CD8-positive, alpha-beta memory T cell (primary cell): ENCODE data around the gene CERS5. TPM values are rescaled to one million over a fixed set of nuclear protein-coding genes. Genes with fewer than 3 reads are reported as not detected.

ENCODE experiments used
- CTCF ChIA-PET: fragments of 350-600 bp; sonication (Branson Sonifier 250); formaldehyde crosslinking; loops from one replicate; lab custom pipeline; 2021; ENCODE audit warnings: antibody characterized with exemption; lab: Charles Lee
- POLR2A ChIA-PET: fragments of 350-600 bp; sonication (Branson Sonifier 250); formaldehyde crosslinking; loops from one replicate; lab custom pipeline; 2021; ENCODE audit warnings: antibody characterized with exemption; lab: Charles Lee
- DNase-seq, 5 donors: peaks; one replicate each; pipeline versions ENCODE4 v3.0.0 to v3.0.0-alpha.2; 2020 to 2022; ENCODE audit warnings: mixed read lengths in 1 of 5
- H3K27ac ChIP-seq: one replicate; pipeline ENCODE4 v1.7.0; 2013; ENCODE audit warnings: low read depth, mild to moderate bottlenecking, low read length, moderate library complexity
- H3K27me3 ChIP-seq: 2 replicates; pipeline ENCODE4 v1.7.0; 2013; ENCODE audit warnings: low read length, mild to moderate bottlenecking; ENCODE audit not compliant: insufficient read depth, poor library complexity, severe bottlenecking
- H3K36me3 ChIP-seq: 2 replicates; pipeline ENCODE4 v1.7.0; 2013; ENCODE audit warnings: mild to moderate bottlenecking, low read length, moderate library complexity; ENCODE audit not compliant: insufficient read depth
- H3K4me1 ChIP-seq: 2 replicates; pipeline ENCODE4 v1.7.0; 2013; ENCODE audit warnings: mild to moderate bottlenecking, low read length, moderate library complexity; ENCODE audit not compliant: insufficient read depth
- H3K4me3 ChIP-seq: 2 replicates; pipeline ENCODE4 v1.7.0; 2013; ENCODE audit warnings: mild to moderate bottlenecking, low read length
- H3K9me3 ChIP-seq: 2 replicates; pipeline ENCODE4 v1.7.0; 2013; ENCODE audit warnings: mild to moderate bottlenecking, low read length
- H3K27ac Mint-ChIP-seq, 8 donors: one replicate each; pipeline ENCODE4 v1.8.0; 2020 to 2021; ENCODE audit warnings: mixed read lengths in 8 of 8, mild to moderate bottlenecking in 6 of 8, inconsistent platforms in 3 of 8, moderate library complexity in 3 of 8
- H3K27me3 Mint-ChIP-seq, 2 donors: one replicate each; pipeline ENCODE4 v1.8.0; 2020 to 2021; ENCODE audit warnings: mixed read lengths in 2 of 2, mild to moderate bottlenecking in 1 of 2, moderate library complexity in 1 of 2
- H3K36me3 Mint-ChIP-seq, 3 donors: one replicate each; pipeline ENCODE4 v1.8.0; 2020 to 2021; ENCODE audit warnings: mixed read lengths in 3 of 3, inconsistent platforms in 1 of 3, mild to moderate bottlenecking in 1 of 3
- H3K4me1 Mint-ChIP-seq, 3 donors: one replicate each; pipeline ENCODE4 v1.8.0; 2020 to 2021; ENCODE audit warnings: mixed read lengths in 3 of 3, inconsistent platforms in 1 of 3, mild to moderate bottlenecking in 1 of 3
- H3K4me3 Mint-ChIP-seq, 7 donors: one replicate each; pipeline ENCODE4 v1.8.0; 2020 to 2021; ENCODE audit warnings: mixed read lengths in 7 of 7, mild to moderate bottlenecking in 6 of 7, moderate library complexity in 4 of 7, inconsistent platforms in 2 of 7
- H3K9me3 Mint-ChIP-seq, 5 donors: one replicate each; pipeline ENCODE4 v1.8.0; 2020 to 2022; ENCODE audit warnings: mixed read lengths in 5 of 5, mild to moderate bottlenecking in 3 of 5, moderate library complexity in 2 of 5, inconsistent platforms in 1 of 5
- polyA plus RNA-seq: library from polyadenylated mRNA; unstranded; fragments of 300-500 nt; fragmentation: Illumina TruSeq; gene quantifications from one replicate; pipeline ENCODE4 v1.2.3, GENCODE V29; 2021
- total RNA-seq, 2 experiments: library from RNA; stranded (reverse); gene quantifications; one replicate each; pipeline ENCODE4 v1.2.3, GENCODE V29; 2021

The CERS5 gene
- total and polyA plus RNA-seq, 3 experiments from 2014 or later, result 47.4 to 62.1 (median 55.4) TPM

DNA sequence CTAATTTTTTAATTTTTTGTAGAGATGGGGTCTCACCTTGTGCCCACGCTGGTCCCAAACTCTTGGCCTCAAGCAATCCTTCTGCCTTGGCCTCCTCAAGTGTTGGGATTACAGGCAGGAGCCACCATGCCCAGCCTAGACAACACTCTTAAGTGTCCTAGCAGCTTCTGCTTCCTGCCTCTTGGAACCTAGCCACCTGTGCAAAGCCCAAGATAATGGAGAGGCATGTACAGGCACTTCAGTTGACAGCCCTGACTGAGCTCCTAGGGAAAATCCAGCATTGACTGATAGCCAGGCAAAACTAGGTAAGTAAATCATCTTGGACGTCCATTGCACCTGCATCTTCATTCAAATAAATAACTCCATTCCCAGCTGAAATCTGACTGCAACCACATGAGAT lies 39.6 kb downstream of the CERS5 start:
- Mint-ChIP-seq H3K27ac (peak overlapping the region in 4 of 8 donors; percentile 0 to 55 (median 43)), H3K36me3 (peaks cover 4 to 82% (median 19%) of the 10 kb centered on the region in 3 donors)
- POLR2A ChIA-PET, result no interaction called here

DNA sequence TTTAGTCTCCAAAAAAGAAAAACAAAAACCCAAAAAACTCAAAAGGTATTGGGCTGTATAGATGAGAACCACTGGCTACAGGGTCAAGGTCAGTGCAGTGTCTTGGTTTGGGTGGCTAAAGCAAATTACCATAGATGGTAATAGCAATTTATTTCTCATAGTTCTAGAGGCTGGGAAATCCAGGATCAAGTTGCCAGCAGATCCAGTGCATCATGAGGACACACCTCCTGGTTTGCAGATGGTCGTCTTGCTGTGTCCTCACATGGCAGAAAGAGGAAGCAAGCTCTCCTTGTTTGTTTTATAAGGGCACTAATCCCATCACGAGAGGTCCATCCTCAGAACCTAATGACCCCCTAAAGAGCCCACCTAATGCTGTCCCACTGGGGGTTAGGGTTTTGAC lies 44.0 kb downstream of the CERS5 start:
- H3K36me3 Mint-ChIP-seq, result peaks cover 0 to 85% (median 13%) of the 10 kb centered on the region in 3 donors
- ChIA-PET POLR2A (no interaction called here), CTCF (interaction anchor here (3.7 kb wide), 1 partner anchor 12 kb away, joined by 17 read pairs; the partner anchor contains the start of gene COX14)
- no peak for DNase-seq
- H3K9me3 Mint-ChIP-seq, result no peaks in the 10 kb centered on the region
- peaks cover 0 to 2% of the 10 kb centered on the region in 2 donors for H3K27me3 Mint-ChIP-seq
- H3K27ac Mint-ChIP-seq, result peak overlapping the region in 4 of 8 donors; percentile 23 to 51 (median 30)
- no peak overlapping the region for H3K27ac ChIP-seq
- no peak overlapping the region for H3K4me3 ChIP-seq
- H3K4me3 Mint-ChIP-seq, result no peak overlapping the region
- peaks cover 8% of the 10 kb centered on the region for H3K4me1 ChIP-seq
- no peaks in the 10 kb centered on the region for H3K27me3 ChIP-seq
- H3K36me3 ChIP-seq, result peaks cover 42% of the 10 kb centered on the region
- H3K4me1 Mint-ChIP-seq, result peaks cover 35 to 72% (median 47%) of the 10 kb centered on the region in 3 donors
- no peaks in the 10 kb centered on the region for H3K9me3 ChIP-seq

More for the DNA sequence above, 39.6 kb downstream of the CERS5 start:
- peaks cover 0 to 2% of the 10 kb centered on the region in 2 donors for H3K27me3 Mint-ChIP-seq
- H3K4me3 ChIP-seq, result no peak overlapping the region
- H3K4me1 Mint-ChIP-seq, result peaks cover 26 to 51% (median 49%) of the 10 kb centered on the region in 3 donors
- no peak for DNase-seq
- no peak overlapping the region for H3K27ac ChIP-seq
- peaks cover 36% of the 10 kb centered on the region for H3K36me3 ChIP-seq
- H3K4me1 ChIP-seq, result peaks cover 8% of the 10 kb centered on the region
- no peaks in the 10 kb centered on the region for H3K9me3 ChIP-seq
- no peak overlapping the region for H3K4me3 Mint-ChIP-seq
- no peaks in the 10 kb centered on the region for H3K27me3 ChIP-seq
- H3K9me3 Mint-ChIP-seq, result no peaks in the 10 kb centered on the region
- CTCF ChIA-PET, result interaction anchor here (0.6 to 6.4 kb wide), 2 partner anchors 15 to 459 kb away, joined by 5 to 69 read pairs; partner anchors contain the start of gene COX14

DNA sequence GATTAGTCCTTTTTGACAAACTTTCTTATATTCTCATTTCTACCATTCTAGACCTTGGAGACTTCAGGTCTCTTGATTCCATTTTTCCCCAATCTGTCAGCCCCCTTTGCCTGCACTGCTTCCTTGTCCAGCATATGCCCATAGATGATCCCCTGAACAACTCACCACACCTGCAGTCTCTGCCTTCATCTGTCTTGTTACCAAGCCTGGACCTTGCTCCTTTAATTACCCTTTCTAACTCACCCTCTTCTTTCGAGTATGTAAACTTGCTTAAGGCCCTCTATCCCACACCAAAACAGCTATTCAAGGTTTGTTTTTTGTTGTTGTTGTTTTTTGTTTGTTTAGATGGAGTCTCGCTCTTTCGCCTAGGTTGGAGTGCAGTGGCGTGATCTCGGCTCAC lies 45.5 kb downstream of the CERS5 start:
- H3K4me1 Mint-ChIP-seq, result peaks cover 38 to 76% (median 45%) of the 10 kb centered on the region in 3 donors
- ChIA-PET POLR2A (interaction anchor here (1.1 kb wide), 1 partner anchor 10 kb away, joined by 3 read pairs; the partner anchor contains the start of gene COX14), CTCF (interaction anchor here (1.8 kb wide), 1 partner anchor 10 kb away, joined by 5 read pairs; the partner anchor contains the start of gene COX14)
- Histone ChIP-seq H3K4me3 (no peak overlapping the region), H3K36me3 (peaks cover 44% of the 10 kb centered on the region), H3K27me3 (no peaks in the 10 kb centered on the region), H3K9me3 (no peaks in the 10 kb centered on the region), H3K4me1 (peaks cover 17% of the 10 kb centered on the region), H3K27ac (no peak overlapping the region)
- peaks cover 0 to 80% (median 11%) of the 10 kb centered on the region in 3 donors for H3K36me3 Mint-ChIP-seq
- H3K4me3 Mint-ChIP-seq, result no peak overlapping the region
- peak overlapping the region in 5 of 8 donors; percentile 5 to 40 (median 37) for H3K27ac Mint-ChIP-seq
- no peaks in the 10 kb centered on the region for H3K9me3 Mint-ChIP-seq
- H3K27me3 Mint-ChIP-seq, result peaks cover 0 to 2% of the 10 kb centered on the region in 2 donors
- DNase-seq, result no peak

DNA sequence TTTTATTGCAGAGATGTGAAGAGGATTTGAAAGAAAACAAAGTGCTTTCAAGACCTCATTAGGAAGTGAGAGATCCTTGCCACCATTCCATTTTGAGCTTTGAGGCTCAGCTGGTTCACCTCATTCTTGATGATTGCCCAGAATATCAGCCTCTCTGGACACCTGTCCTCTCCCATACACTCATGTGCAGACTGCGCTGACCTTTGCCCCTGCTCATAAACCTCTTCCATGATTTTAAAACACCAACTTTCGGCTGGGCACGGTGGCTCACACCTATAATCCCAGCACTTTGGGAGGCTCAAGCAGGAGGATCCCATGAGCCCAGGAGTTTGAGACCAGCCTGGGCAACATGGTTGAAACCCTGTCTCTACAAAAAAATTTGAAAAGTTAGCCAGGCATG lies 46.2 kb downstream of the CERS5 start:
- Mint-ChIP-seq H3K4me1 (peaks cover 43 to 81% (median 51%) of the 10 kb centered on the region in 3 donors), H3K4me3 (no peak overlapping the region), H3K9me3 (no peaks in the 10 kb centered on the region), H3K36me3 (peaks cover 0 to 83% (median 12%) of the 10 kb centered on the region in 3 donors), H3K27me3 (peaks cover 0 to 2% of the 10 kb centered on the region in 2 donors), H3K27ac (peak overlapping the region in 1 of 8 donors; percentile 94)
- Histone ChIP-seq H3K9me3 (no peaks in the 10 kb centered on the region), H3K36me3 (peaks cover 49% of the 10 kb centered on the region), H3K4me3 (no peak overlapping the region), H3K27me3 (no peaks in the 10 kb centered on the region), H3K4me1 (peaks cover 24% of the 10 kb centered on the region), H3K27ac (no peak overlapping the region)
- CTCF ChIA-PET, result interaction anchor here (0.8 to 1.8 kb wide), 3 partner anchors 9 to 11 kb away, joined by 3 to 5 read pairs (median 4); partner anchors contain the start of gene COX14
- DNase-seq, result no peak
- POLR2A ChIA-PET, result no interaction called here

DNA sequence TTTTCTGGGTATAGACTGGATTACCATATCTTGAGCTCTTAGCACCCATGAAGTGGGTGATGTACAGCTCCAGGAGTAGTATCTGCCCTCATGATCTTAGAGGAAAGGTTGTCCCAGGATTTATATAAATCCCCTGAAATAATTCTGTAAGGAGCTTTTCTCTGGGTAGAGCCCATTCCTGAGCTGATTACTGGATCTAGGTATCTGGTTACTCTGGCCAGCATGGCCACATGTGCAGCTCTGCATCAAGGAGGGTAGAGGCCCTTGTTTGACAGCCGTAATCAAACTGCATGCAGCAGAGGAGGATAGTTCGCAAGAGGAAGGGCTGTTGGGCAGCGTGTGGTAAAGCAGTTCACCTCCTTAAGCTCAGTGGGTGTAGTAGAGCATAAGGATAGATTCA lies 46.6 kb downstream of the CERS5 start:
- no peaks in the 10 kb centered on the region for H3K9me3 ChIP-seq
- Mint-ChIP-seq H3K9me3 (no peaks in the 10 kb centered on the region), H3K36me3 (peaks cover 0 to 83% (median 14%) of the 10 kb centered on the region in 3 donors), H3K27ac (peak overlapping the region in 2 of 8 donors; percentile 52 to 94), H3K4me3 (no peak overlapping the region), H3K4me1 (peaks cover 43 to 81% (median 51%) of the 10 kb centered on the region in 3 donors), H3K27me3 (no peaks in the 10 kb centered on the region)
- POLR2A ChIA-PET, result no interaction called here
- H3K27me3 ChIP-seq, result no peaks in the 10 kb centered on the region
- H3K4me3 ChIP-seq, result no peak overlapping the region
- peaks cover 49% of the 10 kb centered on the region for H3K36me3 ChIP-seq
- no peak for DNase-seq
- no peak overlapping the region for H3K27ac ChIP-seq
- CTCF ChIA-PET, result interaction anchor here (0.8 to 1.0 kb wide), 2 partner anchors 8 to 12 kb away, joined by 3 to 4 read pairs; partner anchors contain the start of gene COX14
- H3K4me1 ChIP-seq, result peaks cover 27% of the 10 kb centered on the region

DNA sequence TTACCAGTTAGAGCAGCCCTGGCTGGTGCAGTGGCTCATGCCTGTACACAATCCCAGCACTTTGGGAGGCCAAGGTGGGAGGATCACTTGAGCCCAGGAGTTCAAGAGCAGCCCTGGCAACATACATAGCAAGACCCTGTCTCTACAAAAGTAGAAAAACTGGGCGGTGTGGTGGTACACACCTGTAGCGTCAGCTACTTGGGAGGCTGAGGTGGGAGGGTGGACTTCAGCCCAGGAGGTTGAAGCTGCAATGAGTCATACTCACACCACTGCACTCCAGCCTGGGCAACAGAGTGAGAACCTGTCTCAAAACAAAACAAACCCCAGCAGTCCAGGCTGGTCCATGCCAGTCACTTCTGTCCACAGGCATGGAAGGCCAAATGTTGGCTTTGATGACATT lies 47.8 kb downstream of the CERS5 start:
- Mint-ChIP-seq H3K9me3 (no peaks in the 10 kb centered on the region), H3K27me3 (no peaks in the 10 kb centered on the region), H3K36me3 (peaks cover 0 to 78% (median 15%) of the 10 kb centered on the region in 3 donors), H3K4me3 (no peak overlapping the region), H3K4me1 (peaks cover 38 to 78% (median 47%) of the 10 kb centered on the region in 3 donors), H3K27ac (peak overlapping the region in 2 of 8 donors; percentile 7 to 47)
- Histone ChIP-seq H3K36me3 (peaks cover 46% of the 10 kb centered on the region), H3K27ac (no peak overlapping the region), H3K27me3 (no peaks in the 10 kb centered on the region), H3K9me3 (no peaks in the 10 kb centered on the region), H3K4me3 (no peak overlapping the region), H3K4me1 (peaks cover 23% of the 10 kb centered on the region)
- ChIA-PET CTCF (interaction anchor here (1.3 kb wide), 2 partner anchors 8 to 56 kb away, joined by 4 to 6 read pairs; partner anchors contain the start of gene COX14), POLR2A (no interaction called here)
- no peak for DNase-seq

DNA sequence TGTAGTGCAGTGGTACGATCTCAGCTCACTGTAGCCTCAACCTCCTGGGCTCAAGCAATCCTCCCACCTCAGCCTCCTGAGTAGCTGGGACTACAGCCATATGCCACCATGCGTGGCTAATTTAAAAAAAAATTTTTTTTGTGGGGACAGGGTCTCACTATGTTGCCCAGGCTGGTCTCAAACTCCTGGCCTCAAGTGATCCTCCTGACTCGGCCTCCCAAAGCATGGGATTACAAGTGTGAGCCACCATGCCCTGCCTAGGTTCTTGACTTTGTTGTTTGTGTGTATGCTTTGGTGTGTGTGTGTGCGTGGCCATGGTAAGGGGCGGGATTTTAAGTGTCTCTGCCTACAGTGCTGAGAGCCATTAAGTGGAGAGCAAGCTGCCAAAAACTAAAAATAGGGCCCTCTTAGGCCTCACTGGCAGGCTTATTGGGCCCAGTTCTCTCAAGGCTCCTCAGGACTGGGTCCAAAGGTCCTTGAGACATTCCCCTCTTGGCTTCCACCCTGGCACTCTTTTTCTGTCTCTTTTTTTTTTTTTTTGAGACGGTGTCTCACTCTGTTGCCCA lies 50.0 kb downstream of the CERS5 start:
- no peaks in the 10 kb centered on the region for H3K9me3 ChIP-seq
- peaks cover 31% of the 10 kb centered on the region for H3K4me1 ChIP-seq
- H3K36me3 ChIP-seq, result peaks cover 33% of the 10 kb centered on the region
- no peak for DNase-seq
- Mint-ChIP-seq H3K27ac (peak overlapping the region in 4 of 8 donors; percentile 22 to 82 (median 40)), H3K27me3 (no peaks in the 10 kb centered on the region), H3K4me1 (peaks cover 43 to 80% (median 45%) of the 10 kb centered on the region in 3 donors), H3K36me3 (peaks cover 0 to 71% (median 10%) of the 10 kb centered on the region in 3 donors), H3K4me3 (peak overlapping the region; percentile 12 to 65 (median 41)), H3K9me3 (no peaks in the 10 kb centered on the region)
- POLR2A ChIA-PET, result interaction anchor here (0.6 kb wide), 1 partner anchor 50 kb away, joined by 3 read pairs; the partner anchor contains the start of gene CERS5
- H3K27me3 ChIP-seq, result no peaks in the 10 kb centered on the region
- no peak overlapping the region for H3K27ac ChIP-seq
- CTCF ChIA-PET, result interaction anchor here (0.9 to 1.5 kb wide), 3 partner anchors 9 to 102 kb away, joined by 3 to 4 read pairs (median 3); partner anchors contain the start of gene CERS5
- H3K4me3 ChIP-seq, result no peak overlapping the region
